Left lobe of liver (tissue), 2 donors: ENCODE data around the gene DCLRE1A. TPM values are rescaled to one million over a fixed set of nuclear protein-coding genes. Genes with fewer than 3 reads are reported as not detected.
"Not testable (repeated sequence)": the region's sequence is repeated elsewhere in the genome, so short reads cannot be mapped to it uniquely, and the experiment has no call there.

Experiments used
- ATAC-seq: fragments of 200-7000 bp; cut with Tn5 transposase; one replicate; pipeline ENCODE4 v1.9.1; 2020; ENCODE audit warnings: mild to moderate bottlenecking, moderate library complexity
- DNase-seq: peaks from one replicate; pipeline ENCODE4 v3.0.0-alpha.2; 2020; ENCODE audit warnings: low spot score
- total RNA-seq: library from RNA; stranded (reverse); gene quantifications from one replicate; pipeline ENCODE4 v1.2.1, GENCODE V29; 2021
- donor health status: DM: no; HTN: no; CAD: no; lungs with moderate emphysema.
- donor health status: DM: no; HTN: yes; CAD: no.

Gene DCLRE1A
- total RNA-seq, 1 donor from 2014 or later, result 5.8 TPM

DNA sequence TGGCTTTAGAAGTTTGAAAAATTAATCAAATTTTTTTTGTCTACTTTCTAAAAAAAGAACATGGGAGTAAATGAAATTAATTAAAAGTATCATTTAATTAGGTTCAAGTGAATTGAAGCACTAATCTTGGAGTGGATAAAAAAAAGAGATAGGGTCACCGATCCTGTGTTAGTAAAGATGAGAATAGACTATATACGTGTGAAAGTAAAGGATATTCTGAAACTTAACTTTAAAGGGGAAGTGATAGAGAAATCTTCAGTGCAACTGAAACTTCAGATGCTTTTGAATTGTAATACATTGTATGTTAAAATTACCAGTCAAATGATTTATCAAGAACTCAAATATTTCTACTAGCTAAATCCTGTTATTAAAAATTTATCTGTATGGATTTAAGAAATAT, 5.4 kb upstream of the DCLRE1A start:
- DNase-seq, result no peak
- ATAC-seq, result no peak

DNA sequence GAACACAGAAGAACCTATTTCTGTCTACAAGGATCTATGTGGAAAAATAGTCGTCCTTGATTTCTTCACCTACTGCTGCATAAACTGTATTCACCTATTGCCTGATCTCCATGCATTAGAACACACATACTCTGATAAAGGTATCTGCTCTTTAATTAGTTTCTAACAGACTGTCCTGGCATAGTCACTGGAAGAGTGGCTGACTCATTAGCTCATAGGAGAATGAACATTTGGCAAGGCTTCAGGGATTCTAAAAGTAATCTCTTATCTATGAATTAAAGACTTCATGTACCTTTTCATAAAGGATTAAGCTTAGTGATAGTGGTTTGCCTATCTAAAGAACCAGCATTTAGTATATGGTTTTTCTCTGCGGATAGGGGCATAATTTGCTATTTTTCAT, 4.7 kb upstream of the DCLRE1A start:
- ATAC-seq (peak; percentile 1), DNase-seq (no peak)

DNA sequence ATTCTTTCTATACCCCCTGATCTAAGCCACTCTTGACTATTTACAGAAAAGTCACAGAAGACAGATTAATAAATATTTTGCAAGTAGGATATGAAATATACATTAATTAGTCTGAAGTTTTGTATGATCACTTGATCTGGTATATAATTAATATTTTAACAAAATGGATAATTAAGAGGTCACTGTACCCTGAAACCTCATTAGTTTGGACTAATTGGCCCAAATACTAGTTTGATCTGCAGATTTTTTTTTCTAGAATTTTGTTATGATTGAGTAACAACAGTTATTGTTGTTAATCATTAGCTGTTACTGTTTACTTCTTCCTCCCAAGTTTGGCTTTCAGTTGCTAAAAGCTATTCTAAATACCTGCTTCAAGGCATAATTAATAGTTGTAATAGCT, 3.3 kb upstream of the DCLRE1A start:
- ATAC-seq (no peak), DNase-seq (no peak)

- DNase-seq (no peak), ATAC-seq (no peak)
These were observed 2.7 kb upstream of the DCLRE1A start for GRCh38 chr10:113856563-113856962.

DNA sequence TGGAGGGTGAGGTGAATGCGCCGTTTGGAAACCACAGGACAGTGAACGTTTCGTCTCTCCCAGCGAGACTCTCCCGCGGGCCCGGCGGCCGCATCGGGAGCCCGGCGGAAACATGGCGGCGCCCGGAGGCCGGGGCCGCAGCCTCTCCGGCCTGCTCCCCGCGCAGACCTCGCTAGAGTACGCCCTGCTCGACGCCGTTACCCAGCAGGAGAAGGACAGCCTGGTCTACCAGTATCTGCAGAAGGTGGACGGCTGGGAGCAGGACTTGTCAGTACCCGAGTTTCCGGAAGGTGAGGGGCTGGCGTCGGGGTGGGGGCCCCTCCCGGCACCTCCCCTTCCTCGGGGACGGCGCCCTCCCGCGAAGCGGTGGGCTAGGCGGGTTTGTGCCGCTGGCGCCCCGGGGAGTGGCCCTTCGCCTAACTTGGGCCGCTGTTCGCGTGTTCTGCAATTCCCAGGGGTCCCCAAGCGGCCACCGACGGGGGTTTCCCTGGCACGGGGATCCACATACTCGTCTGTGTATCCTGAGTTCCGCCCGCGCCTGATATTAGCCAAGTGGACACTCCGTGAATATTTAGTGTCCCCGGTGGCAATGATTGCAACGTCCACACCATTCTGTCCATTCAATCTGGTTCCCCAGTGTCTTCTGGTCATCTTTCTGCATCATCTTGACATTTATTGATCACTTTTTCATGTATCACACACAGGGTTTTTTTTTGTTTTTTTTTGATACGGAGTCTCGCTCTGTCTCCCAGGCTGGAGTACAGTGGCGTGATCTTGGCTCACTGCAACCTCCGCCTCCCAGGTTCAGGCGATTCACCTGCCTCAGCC, 1.1 kb upstream of the DCLRE1A start:
- DNase-seq (peak; percentile 71), ATAC-seq (peak; percentile 68)

DNA sequence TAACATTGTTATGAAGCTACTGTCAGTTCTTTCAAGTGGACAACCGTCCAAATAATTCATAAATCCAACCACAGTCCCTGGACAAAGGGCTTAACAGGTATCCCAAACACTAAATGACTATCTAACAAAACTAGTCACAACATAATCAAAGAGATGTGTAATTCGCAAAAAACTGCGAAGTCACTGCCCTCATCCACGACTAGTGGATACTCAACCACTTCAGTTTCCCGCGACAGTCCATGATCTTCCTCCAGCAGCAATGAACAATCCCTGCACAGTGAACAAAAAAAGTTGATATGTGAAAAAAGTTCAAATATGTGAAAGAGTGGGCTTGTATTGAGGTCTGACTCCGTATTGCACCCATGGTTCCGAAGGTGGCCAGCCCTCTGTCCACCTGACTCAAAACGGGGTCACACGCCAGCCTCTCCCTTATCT, 287 bp downstream of the DCLRE1A start:
- DNase-seq (no peak), ATAC-seq (peak; percentile 61)

DNA sequence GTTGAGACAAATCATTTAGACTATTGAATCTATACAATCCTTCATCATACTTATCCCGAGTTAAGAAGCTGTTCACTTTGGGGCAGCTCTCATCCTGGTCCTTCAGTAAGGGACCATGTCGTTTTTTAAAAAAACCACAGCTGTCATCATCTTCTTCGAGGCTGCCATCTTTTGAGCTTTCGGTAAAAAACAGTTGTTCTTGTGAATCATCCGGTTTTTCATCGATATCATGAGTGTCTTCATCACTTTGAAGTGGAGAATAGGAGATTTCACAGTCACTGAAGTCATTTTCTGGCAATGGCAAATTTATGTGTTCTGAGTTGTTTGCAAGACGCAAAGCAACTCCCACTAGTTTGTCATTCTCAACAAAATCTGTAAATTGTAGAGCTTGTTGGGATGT, 3.9 kb downstream of the DCLRE1A start:
- no peak for ATAC-seq
- DNase-seq, result no peak

DNA sequence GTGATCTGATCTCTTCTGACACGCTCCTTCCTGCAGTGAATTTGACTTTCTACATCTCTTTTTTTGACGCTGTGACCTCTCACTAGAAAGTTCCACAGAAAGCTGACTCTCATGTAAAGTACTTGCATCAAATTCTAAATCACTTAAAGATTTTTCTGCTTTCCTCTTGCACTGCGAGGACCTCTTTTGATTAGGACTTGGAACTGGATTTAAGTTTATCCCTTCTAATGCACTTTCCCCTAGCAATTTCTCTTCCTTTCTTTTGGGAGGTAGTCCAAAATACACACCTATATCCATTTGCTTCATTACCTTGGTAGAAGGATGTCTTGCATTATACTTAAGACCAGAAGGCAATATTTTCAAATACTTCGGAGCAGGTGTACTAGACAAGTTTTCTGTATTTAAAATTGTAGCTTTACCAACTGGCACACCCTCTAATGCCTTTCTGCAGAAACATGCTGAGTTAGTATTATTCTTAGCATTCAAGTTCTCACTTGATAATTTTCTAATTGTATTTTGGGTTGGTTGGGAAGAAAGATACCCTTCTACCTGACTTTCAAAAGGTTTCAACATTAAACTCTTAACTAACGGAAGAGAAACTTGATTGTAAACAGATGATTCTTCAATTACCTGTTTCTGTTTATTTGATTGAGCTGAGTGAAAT, 4.6 kb downstream of the DCLRE1A start:
- ATAC-seq, result no peak
- DNase-seq, result no peak

GRCh38 chr10:113846036-113846435, 7.8 kb downstream of the DCLRE1A start:
- DNase-seq, result no peak
- no peak for ATAC-seq

DNA sequence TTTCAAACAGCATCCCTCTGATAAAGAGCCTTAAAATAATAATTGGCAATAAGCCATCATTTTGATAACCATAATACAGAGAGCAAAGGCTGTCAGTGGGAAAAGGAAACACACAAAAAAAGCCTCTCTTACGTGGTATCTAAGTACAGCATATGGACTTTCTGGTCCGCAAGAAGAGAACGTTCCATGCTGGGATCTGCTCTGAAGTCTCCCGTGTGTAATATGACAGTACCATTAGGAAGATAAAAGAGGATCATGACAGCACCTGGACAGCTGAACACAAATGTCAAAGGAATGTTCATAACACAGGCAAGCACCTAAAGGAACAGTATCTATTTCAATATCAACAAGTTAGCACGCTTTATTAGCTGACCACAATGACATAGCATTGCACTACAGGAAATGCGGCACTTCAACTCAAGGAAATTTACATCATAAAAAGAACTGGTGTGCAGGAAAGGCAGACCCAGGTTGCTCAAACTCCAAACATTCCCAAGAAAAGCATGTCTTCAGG, 9.9 kb downstream of the DCLRE1A start:
- no peak for ATAC-seq
- DNase-seq, result no peak

DNA sequence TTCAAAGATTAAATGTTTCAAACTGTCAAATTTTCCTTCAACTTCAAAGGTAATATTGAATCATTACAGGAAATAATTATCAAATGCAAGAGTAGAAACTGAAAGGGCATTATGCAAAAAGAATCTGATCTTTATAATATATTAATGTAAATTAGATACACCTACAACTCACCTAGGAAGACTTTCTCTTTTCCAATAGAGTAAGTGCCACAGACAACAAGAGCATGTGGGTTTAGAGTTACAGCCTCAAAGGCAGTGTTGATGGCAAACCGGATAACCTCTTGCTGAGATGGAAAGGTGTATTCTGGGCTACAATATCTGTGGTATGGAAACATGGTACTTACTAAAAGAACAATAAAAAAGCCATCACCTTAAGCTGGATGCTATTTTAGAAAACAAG, 11.7 kb downstream of the DCLRE1A start:
- no peak for ATAC-seq

DNA sequence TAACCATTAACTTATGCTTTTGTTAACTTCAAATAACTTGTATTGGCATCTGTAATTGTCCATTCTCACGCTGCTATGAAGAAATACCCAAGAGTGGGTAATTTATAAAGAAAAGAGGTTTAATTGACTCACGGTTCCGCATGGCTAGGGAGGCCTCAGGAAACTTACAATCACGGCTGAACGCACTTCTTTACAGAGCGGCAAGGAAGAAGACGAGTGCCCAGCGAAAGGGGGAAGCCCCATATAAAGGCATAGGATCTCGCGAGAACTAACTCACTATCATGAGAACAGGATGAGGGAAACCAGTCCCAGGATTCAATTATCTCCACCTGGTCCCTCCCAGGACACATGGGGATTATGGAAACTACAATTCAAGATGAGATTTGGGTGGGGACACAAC, 25.3 kb downstream of the DCLRE1A start:
- not testable (repeated sequence) for DNase-seq, ATAC-seq

More for the DNA sequence above, 11.7 kb downstream of the DCLRE1A start:
- no peak for DNase-seq

GRCh38 chr10:113825791-113826190, 28.1 kb downstream of the DCLRE1A start:
- DNase-seq, result no peak
- no peak for ATAC-seq

- ATAC-seq (no peak), DNase-seq (no peak)
These were observed 30.5 kb downstream of the DCLRE1A start for GRCh38 chr10:113823389-113823788.

DNA sequence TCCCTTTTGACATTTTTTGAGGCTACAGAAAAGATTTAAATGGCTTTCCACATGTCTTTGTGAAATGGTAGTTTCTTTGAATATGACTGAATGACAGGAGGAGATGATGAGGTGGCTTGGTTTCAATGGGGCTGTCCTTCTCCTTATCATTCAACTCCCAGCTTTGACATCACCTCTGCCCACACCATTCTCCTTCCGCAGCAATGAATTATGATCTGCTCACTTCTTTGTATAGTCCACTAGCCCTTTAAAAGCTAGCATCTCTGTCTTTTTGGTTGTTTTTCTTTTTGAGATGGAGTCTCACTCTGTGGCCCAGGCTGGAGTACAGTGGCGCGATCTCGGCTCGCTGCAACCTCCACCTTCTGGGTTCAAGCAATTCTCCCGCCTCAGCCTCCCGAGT, 31.7 kb downstream of the DCLRE1A start:
- DNase-seq (no peak), ATAC-seq (no peak)

- DNase-seq, result not testable (repeated sequence)
These were observed 32.6 kb downstream of the DCLRE1A start for GRCh38 chr10:113821306-113821705.

DNA sequence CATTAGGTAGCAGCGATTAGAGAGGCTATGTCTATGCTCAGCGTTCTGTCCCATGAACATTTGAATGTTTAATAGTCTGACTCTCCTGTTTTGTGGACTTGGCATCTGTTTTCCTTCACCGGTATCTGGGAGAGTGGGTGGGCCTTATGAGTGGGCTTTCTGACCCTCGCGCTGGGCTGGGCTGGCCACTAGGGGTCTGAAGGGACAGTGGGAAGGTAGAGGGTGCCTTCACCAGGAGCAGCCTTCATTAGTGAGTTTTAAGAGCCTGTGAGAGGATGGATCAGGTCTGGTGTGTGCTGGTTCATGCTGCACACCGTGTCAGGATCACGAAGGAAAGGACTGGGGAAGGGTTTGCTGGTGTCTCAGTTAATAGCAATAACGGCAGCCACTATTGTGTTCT, 33.4 kb downstream of the DCLRE1A start:
- no peak for DNase-seq
- ATAC-seq, result no peak

More at GRCh38 chr10:113821306-113821705, 32.6 kb downstream of the DCLRE1A start:
- ATAC-seq, result not testable (repeated sequence)

DNA sequence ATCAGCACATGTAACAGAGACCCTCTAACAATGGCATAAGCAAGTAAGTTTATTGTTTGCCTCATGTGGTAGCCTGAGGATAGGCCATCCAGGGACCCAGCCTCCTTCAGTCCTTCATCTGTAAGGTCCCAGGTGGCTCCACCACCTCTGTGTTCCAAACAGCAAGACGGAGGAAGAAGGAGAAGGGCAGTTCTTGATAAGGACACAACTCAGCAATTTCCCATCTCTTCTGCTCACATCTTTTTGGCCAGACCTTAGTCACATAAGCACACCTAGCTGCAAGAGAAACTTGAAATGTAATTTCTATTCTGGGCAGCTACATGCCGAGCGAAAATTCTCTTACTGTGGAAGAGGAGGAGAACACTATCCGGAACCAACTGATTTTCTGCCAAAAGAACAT, 33.9 kb downstream of the DCLRE1A start:
- ATAC-seq (no peak), DNase-seq (no peak)

DNA sequence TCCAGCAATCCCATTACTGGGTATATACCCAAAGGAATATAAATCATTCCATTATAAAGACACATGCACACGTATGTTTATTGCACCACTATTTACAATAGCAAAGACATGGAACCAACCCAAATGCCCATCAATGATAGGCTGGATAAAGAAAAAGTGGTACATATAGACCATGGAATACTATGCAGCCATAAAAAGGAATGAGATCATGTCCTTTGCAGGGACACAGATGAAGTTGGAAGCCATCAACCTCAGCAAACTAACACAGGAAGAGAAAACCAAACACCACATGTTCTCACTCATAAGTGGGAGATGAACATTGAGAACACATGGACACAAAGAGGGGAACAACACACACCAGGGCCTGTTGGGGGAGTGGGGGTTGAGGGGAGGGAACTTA, 39.2 kb downstream of the DCLRE1A start:
- not testable (repeated sequence) for DNase-seq

DNA sequence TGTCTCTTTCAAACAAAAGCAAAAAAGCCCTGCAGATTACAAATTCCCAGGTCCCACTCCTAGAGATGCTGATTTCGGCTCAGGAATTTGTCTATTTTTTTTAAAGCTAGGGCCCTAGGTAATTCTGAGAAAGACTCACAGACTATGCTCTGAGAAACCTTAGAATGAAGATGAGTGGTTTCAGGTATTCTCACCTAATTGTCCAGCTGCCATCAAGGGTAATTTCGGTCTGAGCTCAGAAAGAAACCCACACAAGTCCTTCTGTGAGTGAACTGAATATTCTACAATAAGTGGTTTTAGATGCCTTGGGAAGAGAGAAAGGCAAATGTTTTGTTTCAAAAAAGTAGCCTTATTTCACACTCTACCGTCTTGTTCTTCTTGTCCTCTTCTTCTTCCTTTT, 45.7 kb downstream of the DCLRE1A start:
- DNase-seq (no peak), ATAC-seq (no peak)

More for the DNA sequence above, 39.2 kb downstream of the DCLRE1A start:
- ATAC-seq, result not testable (repeated sequence)

DNA sequence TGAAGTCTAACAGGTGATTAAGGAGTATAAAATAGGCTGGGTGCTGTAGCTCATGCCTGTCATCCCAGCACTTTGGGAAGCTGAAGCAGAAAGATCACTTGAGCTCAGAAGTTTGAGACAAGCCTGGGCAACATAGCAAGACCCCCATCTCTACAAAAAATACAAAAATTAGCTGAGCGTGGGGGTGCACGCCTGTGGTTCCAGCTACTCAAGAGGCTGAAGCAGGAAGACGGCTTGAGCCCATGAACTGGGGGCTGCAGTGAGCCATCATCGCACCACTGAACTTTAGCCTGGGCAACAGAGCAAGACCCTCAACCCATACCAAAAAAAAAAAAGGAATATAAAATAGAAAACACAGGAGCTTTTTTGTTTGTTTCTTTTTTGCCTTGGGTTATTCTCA, 47.4 kb downstream of the DCLRE1A start:
- no peak for ATAC-seq
- no peak for DNase-seq

GRCh38 chr10:113802997-113803396, 50.9 kb downstream of the DCLRE1A start:
- DNase-seq (no peak), ATAC-seq (no peak)
